ENCODE measurements around the gene TBX19.

The TBX19 gene

DNA sequence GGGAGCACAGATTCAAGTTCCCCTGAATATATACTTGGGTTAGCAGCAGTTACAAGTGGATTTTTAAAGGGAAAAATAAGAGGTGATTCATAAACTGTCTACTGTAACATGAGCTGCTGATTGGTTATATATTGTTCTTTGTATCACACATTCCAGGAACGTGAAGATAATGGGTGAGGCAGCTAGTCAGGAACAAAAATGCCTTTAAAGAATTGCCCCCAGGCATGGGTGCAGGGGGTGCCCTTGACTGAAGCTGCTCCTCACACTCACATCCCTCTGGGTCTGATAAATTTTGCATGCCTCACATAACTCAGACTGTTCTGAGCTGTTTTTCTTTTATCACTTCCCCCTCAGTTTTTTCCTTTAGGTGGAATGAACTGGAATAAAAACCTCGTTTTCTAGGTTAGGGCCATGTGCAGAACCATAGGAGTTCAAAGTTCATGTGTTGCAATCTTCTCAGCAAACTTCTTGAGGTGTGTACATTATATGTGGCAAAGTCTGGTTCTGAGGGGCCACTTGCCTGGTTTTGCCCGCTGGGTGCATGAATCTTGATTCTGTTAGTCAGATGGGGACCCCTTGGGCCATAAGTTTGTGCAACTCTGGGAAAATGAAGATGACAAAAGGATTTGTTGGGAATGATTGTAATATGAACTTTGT, 21.1 kb downstream of the TBX19 start:
- Histone ChIP-seq H3K9me2 (replicated peaks; ENCODE audit: control insufficient read depth, low read length) (no peaks in the 10 kb centered on the region), H3F3A (ENCODE audit: control insufficient read depth, insufficient read depth) (no peaks in the 10 kb centered on the region), H3K27me3 (ENCODE audit: control insufficient read depth, low read length) (no peaks in the 10 kb centered on the region), H3K4me2 (ENCODE audit: low read length) (no peak overlapping the region), H3K27ac (ENCODE audit: low read depth, low read length) (no peak overlapping the region), H3K79me2 (ENCODE audit: control insufficient read depth, low read length) (no peaks in the 10 kb centered on the region), H3K9me3 (ENCODE audit: control insufficient read depth, insufficient read depth, low read length) (no peaks in the 10 kb centered on the region), H3K4me3 (ENCODE audit: low read length) (no peak overlapping the region), H4K20me1 (ENCODE audit: control insufficient read depth, insufficient read depth, low read depth, low read length) (no peaks in the 10 kb centered on the region), H3K4me1 (ENCODE audit: control insufficient read depth, low read length) (no peaks in the 10 kb centered on the region), H3K36me3 (ENCODE audit: control insufficient read depth, low read length) (no peaks in the 10 kb centered on the region)
- TF ChIP-seq EZH2phosphoT487 (IDR thresholded peaks at IDR 0.05; ENCODE audit: borderline replicate concordance, low read length) = no peak
- TF ChIP-seq, protein P1, sequence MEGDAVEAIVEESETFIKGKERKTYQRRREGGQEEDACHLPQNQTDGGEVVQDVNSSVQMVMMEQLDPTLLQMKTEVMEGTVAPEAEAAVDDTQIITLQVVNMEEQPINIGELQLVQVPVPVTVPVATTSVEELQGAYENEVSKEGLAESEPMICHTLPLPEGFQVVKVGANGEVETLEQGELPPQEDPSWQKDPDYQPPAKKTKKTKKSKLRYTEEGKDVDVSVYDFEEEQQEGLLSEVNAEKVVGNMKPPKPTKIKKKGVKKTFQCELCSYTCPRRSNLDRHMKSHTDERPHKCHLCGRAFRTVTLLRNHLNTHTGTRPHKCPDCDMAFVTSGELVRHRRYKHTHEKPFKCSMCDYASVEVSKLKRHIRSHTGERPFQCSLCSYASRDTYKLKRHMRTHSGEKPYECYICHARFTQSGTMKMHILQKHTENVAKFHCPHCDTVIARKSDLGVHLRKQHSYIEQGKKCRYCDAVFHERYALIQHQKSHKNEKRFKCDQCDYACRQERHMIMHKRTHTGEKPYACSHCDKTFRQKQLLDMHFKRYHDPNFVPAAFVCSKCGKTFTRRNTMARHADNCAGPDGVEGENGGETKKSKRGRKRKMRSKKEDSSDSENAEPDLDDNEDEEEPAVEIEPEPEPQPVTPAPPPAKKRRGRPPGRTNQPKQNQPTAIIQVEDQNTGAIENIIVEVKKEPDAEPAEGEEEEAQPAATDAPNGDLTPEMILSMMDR (IDR thresholded peaks at IDR 0.05; ENCODE audit: low read depth, low read length, poor library complexity, severe bottlenecking) = no peak

- no peaks in the 10 kb centered on the region for H3K9me2 ChIP-seq (replicated peaks; ENCODE audit: control insufficient read depth, low read length)
- no peaks in the 10 kb centered on the region for H3K79me2 ChIP-seq (ENCODE audit: control insufficient read depth, low read length)
- no peaks in the 10 kb centered on the region for H3K36me3 ChIP-seq (ENCODE audit: control insufficient read depth, low read length)
- H3K4me2 ChIP-seq (ENCODE audit: low read length) = no peak overlapping the region
- no peak overlapping the region for H3K4me3 ChIP-seq (ENCODE audit: low read length)
- H3K27me3 ChIP-seq (ENCODE audit: control insufficient read depth, low read length) = no peaks in the 10 kb centered on the region
- H3F3A ChIP-seq (ENCODE audit: control insufficient read depth, insufficient read depth) = no peaks in the 10 kb centered on the region
- H3K9me3 ChIP-seq (ENCODE audit: control insufficient read depth, insufficient read depth, low read length) = no peaks in the 10 kb centered on the region
- H3K27ac ChIP-seq (ENCODE audit: low read depth, low read length) = no peak overlapping the region
- H4K20me1 ChIP-seq (ENCODE audit: control insufficient read depth, insufficient read depth, low read depth, low read length) = no peaks in the 10 kb centered on the region
- H3K4me1 ChIP-seq (ENCODE audit: control insufficient read depth, low read length) = no peaks in the 10 kb centered on the region
- no peak for TF ChIP-seq EZH2phosphoT487 (IDR thresholded peaks at IDR 0.05; ENCODE audit: borderline replicate concordance, low read length)
- TF ChIP-seq, protein P1 (IDR thresholded peaks at IDR 0.05; ENCODE audit: low read depth, low read length, poor library complexity, severe bottlenecking) = no peak
Observed at GRCh38 chr1:168303716-168304540, 23.3 kb downstream of the TBX19 start.

DNA sequence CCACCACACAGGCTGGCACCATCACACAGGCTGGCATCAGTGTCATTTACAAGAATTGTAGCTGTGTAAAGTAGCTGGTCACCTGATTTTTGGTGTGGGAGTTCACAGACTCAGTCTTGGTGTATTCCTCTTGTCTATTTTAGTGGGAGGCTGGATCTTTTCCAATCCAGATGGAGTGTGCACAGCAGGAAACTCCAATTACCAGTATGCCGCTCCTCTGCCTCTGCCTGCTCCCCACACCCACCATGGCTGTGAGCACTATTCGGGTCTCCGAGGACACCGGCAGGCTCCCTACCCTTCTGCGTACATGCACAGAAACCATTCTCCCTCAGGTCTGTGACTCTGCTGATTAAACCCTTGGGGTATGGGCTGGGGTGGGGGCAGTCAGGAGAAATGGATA, 24.2 kb downstream of the TBX19 start:
- no peak overlapping the region for H3K4me3 ChIP-seq (ENCODE audit: low read length)
- no peaks in the 10 kb centered on the region for H3K9me3 ChIP-seq (ENCODE audit: control insufficient read depth, insufficient read depth, low read length)
- H3K79me2 ChIP-seq (ENCODE audit: control insufficient read depth, low read length) = no peaks in the 10 kb centered on the region
- no peaks in the 10 kb centered on the region for H3K9me2 ChIP-seq (replicated peaks; ENCODE audit: control insufficient read depth, low read length)
- H4K20me1 ChIP-seq (ENCODE audit: control insufficient read depth, insufficient read depth, low read depth, low read length) = no peaks in the 10 kb centered on the region
- no peaks in the 10 kb centered on the region for H3K4me1 ChIP-seq (ENCODE audit: control insufficient read depth, low read length)
- TF ChIP-seq, protein P1 (IDR thresholded peaks at IDR 0.05; ENCODE audit: low read depth, low read length, poor library complexity, severe bottlenecking) = no peak
- TF ChIP-seq EZH2phosphoT487 (IDR thresholded peaks at IDR 0.05; ENCODE audit: borderline replicate concordance, low read length) = no peak
- no peaks in the 10 kb centered on the region for H3K36me3 ChIP-seq (ENCODE audit: control insufficient read depth, low read length)
- no peaks in the 10 kb centered on the region for H3F3A ChIP-seq (ENCODE audit: control insufficient read depth, insufficient read depth)
- H3K27me3 ChIP-seq (ENCODE audit: control insufficient read depth, low read length) = no peaks in the 10 kb centered on the region
- no peak overlapping the region for H3K27ac ChIP-seq (ENCODE audit: low read depth, low read length)
- H3K4me2 ChIP-seq (ENCODE audit: low read length) = no peak overlapping the region

All from DOHH2 (cell line).